Kidney epithelial cell (primary cell): ENCODE data around the gene C2CD4D. TPM values are rescaled to one million over a fixed set of nuclear protein-coding genes. Genes with fewer than 3 reads are reported as not detected.

Experiments
- DNase-seq: peaks from one replicate; pipeline ENCODE4 v3.0.0-alpha.2; 2010; ENCODE audit warnings: low read depth
- H3K27me3 ChIP-seq: 2 replicates; pipeline ENCODE4 v1.6.0; 2011; ENCODE audit warnings: low read length; ENCODE audit not compliant: control insufficient read depth, insufficient read depth
- H3K36me3 ChIP-seq: 2 replicates; pipeline ENCODE4 v1.5.1; 2011; ENCODE audit warnings: low read length; ENCODE audit not compliant: control insufficient read depth, insufficient read depth
- H3K4me3 ChIP-seq: 2 replicates; pipeline ENCODE4 v1.5.1; 2011; ENCODE audit warnings: low read depth, mild to moderate bottlenecking, control low read depth, low read length
- total RNA-seq: library from RNA; depleted of rRNA; stranded (reverse); fragments of >200 nt; gene quantifications from 2 replicates; pipeline ENCODE4 v1.2.3, GENCODE V29; 2015
- TF ChIP-seq, protein P1 (sequence below): IDR thresholded peaks from 2 replicates; pipeline ENCODE4 v1.5.1; 2011; ENCODE audit warnings: mild to moderate bottlenecking, moderate library complexity, low read length, control low read depth, inconsistent platforms; ENCODE audit not compliant: insufficient read depth, poor library complexity, severe bottlenecking

Gene C2CD4D
- total RNA-seq, 1 donor from 2014 or later, result 1.3 TPM

DNA sequence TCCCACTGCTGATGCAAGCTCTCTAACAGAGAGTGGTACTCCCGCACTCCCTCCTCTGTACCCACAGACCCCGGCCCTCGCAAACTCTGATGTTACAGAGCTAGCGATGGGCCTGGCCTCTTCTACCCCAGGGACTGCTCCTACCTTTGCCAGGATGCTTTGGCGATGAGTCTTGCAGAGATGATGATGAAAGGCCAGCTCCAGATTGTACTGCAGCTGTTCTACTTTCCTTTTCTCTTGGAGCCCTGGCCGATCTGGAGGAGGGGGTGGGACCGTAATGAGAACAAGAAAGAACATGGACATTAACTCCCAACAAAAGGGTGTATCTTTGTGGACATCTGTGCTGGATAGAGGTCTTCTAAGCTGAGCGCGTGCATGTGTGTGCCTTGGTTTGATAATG lies 28.4 kb downstream of the C2CD4D start:
- no peaks in the 10 kb centered on the region for H3K36me3 ChIP-seq
- TF ChIP-seq, protein P1, sequence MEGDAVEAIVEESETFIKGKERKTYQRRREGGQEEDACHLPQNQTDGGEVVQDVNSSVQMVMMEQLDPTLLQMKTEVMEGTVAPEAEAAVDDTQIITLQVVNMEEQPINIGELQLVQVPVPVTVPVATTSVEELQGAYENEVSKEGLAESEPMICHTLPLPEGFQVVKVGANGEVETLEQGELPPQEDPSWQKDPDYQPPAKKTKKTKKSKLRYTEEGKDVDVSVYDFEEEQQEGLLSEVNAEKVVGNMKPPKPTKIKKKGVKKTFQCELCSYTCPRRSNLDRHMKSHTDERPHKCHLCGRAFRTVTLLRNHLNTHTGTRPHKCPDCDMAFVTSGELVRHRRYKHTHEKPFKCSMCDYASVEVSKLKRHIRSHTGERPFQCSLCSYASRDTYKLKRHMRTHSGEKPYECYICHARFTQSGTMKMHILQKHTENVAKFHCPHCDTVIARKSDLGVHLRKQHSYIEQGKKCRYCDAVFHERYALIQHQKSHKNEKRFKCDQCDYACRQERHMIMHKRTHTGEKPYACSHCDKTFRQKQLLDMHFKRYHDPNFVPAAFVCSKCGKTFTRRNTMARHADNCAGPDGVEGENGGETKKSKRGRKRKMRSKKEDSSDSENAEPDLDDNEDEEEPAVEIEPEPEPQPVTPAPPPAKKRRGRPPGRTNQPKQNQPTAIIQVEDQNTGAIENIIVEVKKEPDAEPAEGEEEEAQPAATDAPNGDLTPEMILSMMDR, result no peak
- H3K4me3 ChIP-seq, result no peak overlapping the region
- H3K27me3 ChIP-seq, result peaks cover 26% of the 10 kb centered on the region
- no peak for DNase-seq

DNA sequence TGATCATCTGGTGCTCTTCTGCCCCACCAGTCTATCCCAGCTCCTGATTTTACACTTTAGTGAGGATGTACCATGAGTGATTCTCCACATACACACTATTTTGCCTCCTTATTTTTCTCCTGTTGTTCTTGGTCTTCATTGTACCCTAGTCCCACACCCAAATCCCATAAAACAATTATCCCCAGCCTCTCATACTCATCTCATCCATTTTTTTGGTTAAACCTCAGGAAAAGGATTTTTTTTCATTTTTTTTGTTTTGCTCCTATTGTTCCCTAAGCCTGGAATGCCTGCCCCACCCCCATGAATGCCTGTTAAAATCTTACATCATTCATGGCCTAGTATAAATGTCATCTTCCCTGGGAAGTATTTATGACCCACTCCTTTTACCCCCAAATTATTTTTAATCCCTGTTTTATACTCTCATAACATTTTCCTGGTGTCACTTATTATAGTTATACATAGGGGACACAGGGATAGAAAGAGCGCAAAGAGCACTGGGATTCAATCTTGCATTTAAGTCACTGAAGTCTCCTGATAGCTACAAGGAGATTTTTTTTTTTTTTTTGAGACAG lies 29.5 kb downstream of the C2CD4D start:
- H3K4me3 ChIP-seq, result no peak overlapping the region
- peaks cover 30% of the 10 kb centered on the region for H3K27me3 ChIP-seq
- TF ChIP-seq, protein P1, result no peak
- H3K36me3 ChIP-seq, result no peaks in the 10 kb centered on the region
- DNase-seq, result no peak

DNA sequence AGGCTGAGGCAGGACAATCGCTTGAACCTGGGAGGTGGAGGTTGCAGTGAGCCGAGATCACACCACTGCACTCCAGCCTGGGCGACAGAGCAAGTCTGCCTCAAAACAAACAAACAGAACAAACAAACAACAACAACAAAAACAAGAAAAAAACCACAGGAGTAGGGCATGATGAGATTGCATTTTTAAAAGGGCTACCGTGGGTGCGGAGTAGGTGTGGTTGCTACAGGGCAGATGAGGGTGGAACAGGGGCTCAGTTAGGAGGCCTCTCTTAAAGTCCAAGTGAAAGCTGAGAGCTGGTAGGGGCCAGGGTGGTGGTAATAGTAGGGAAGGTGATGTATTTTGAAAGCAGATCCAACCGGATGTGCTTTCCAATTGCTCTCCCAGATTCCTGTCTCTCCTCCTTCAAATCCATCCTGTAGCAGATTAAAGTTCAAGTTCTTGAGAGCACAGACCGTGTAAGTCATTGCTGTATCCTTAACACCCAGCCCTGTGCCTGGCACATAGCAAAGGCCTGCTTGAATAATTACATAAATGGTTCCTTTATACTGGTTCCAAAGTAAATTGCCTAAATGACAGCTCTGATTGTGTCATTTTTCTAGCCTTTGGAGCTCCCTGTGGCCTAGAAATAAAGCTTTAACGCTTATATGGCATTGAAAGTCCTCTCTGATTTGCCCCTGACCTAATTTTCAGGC lies 30.2 kb downstream of the C2CD4D start:
- H3K36me3 ChIP-seq, result no peaks in the 10 kb centered on the region
- TF ChIP-seq, protein P1, result no peak
- H3K27me3 ChIP-seq, result peaks cover 27% of the 10 kb centered on the region
- no peak overlapping the region for H3K4me3 ChIP-seq
- no peak for DNase-seq

DNA sequence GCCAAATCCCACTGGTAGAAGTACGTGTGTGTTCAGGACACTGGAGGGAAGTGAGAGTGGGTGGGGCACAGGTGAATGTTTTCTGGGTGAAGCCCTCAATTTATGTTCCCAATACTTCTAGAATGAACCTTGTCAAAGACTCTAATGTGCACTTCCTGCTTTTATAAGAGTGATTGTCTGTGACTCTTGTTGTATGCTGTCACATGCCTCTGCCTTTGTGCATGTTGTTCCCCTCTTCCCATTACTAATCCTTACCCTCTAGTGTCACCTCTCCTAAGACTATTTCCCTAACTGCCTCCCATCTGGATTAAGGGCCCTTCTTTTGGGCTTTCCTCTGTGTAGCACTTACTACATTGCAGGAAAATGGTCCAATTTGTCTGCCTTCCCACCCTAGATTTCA lies 31.9 kb downstream of the C2CD4D start:
- TF ChIP-seq, protein P1, result no peak
- Histone ChIP-seq H3K27me3 (peaks cover 29% of the 10 kb centered on the region), H3K36me3 (no peaks in the 10 kb centered on the region), H3K4me3 (no peak overlapping the region)
- DNase-seq, result no peak

DNA sequence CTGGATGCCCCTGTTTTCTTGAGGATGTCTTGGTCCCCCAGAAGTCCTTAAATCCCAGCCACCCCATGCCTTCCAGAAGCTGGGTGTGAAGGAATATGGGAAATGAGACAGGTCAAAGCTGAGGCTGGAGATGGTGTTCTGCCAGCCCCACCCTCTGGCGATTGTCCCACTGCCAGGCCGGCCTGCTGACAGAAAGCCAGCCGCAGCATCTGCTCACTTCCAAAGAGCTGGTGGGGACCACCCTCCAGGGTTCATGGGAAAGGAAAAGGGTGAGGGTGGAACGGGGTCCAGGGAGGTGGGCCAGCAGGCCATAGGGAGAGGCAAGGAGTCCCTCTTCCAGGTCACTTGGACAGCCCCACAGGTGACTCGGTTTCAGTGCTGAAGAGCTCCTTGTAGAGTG lies 32.5 kb downstream of the C2CD4D start:
- TF ChIP-seq, protein P1, result no peak
- Histone ChIP-seq H3K36me3 (no peaks in the 10 kb centered on the region), H3K4me3 (no peak overlapping the region), H3K27me3 (peaks cover 30% of the 10 kb centered on the region)
- no peak for DNase-seq

DNA sequence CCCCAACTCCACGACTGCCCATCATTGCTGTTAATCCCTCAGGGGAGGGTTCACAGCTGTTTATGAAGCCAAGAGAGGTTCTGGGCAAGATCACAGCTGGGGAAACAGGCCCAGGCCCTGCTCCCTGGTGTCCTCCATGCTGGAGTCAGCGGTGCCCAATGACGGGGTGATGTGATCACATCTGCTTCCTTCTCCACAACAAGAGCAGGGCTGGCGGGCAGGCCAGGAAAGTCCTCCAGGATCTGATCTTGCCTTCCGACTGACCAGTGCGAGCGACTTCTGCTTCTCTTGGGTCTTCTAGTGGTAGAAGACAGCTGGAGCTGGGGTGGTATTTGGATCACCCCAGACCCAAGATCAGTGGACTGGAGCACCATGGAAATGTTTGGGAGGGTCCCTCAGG lies 33.5 kb downstream of the C2CD4D start:
- Histone ChIP-seq H3K4me3 (no peak overlapping the region), H3K36me3 (no peaks in the 10 kb centered on the region), H3K27me3 (peaks cover 35% of the 10 kb centered on the region)
- TF ChIP-seq, protein P1, result no peak
- no peak for DNase-seq
